GM06990 (cell line): Measurements from ENCODE around the gene TAP2.
A peak's percentile ranks its signal among the peaks of the same experiment; 100 is the strongest.

Source experiments
- DNase-seq: peaks from one replicate; pipeline ENCODE4 v3.0.0-alpha.2; 2011; ENCODE audit not compliant: insufficient read length; ENCODE audit errors: extremely low read depth
- H3K27me3 ChIP-seq: replicated peaks from 2 replicates; pipeline ENCODE4 v1.6.0; 2011; ENCODE audit warnings: low read length; ENCODE audit not compliant: control insufficient read depth, insufficient read depth
- H3K36me3 ChIP-seq: 2 replicates; pipeline ENCODE4 v1.5.1; 2011; ENCODE audit warnings: low read length; ENCODE audit not compliant: control insufficient read depth, insufficient read depth
- H3K4me3 ChIP-seq: replicated peaks from 2 replicates; pipeline ENCODE4 v1.5.1; 2011; ENCODE audit warnings: low read depth, mild to moderate bottlenecking, control low read depth, low read length
- TF ChIP-seq, protein P1 (sequence below): IDR thresholded peaks from 2 replicates; pipeline ENCODE4 v1.5.1; 2011; ENCODE audit warnings: low read length, control low read depth, mild to moderate bottlenecking, inconsistent platforms; ENCODE audit not compliant: insufficient read depth, poor library complexity, severe bottlenecking

TAP2 gene

DNA sequence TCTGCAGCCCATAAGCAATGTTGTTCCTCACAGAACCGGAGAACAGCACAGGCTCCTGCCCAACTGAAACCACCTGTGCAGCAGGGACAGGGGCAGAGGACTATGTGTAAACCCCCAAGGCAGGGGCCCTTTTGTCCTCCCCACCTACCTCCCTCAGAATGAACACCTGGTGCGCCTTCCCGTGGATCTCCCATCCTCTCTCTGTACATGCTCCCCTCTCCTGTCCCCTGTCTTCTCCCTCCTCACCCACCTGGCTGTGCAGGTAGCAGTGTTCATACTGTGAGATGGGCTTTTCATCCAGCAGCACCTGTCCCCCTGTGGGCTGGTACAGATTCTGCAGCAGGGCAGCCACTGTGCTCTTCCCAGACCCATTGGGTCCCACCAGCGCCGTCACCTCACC is 8.5 kb downstream of the TAP2 start:
- DNase-seq, result no peak
- Histone ChIP-seq H3K4me3 (no peak overlapping the region), H3K36me3 (peaks cover 37% of the 10 kb centered on the region), H3K27me3 (no peaks in the 10 kb centered on the region)
- TF ChIP-seq, protein P1, sequence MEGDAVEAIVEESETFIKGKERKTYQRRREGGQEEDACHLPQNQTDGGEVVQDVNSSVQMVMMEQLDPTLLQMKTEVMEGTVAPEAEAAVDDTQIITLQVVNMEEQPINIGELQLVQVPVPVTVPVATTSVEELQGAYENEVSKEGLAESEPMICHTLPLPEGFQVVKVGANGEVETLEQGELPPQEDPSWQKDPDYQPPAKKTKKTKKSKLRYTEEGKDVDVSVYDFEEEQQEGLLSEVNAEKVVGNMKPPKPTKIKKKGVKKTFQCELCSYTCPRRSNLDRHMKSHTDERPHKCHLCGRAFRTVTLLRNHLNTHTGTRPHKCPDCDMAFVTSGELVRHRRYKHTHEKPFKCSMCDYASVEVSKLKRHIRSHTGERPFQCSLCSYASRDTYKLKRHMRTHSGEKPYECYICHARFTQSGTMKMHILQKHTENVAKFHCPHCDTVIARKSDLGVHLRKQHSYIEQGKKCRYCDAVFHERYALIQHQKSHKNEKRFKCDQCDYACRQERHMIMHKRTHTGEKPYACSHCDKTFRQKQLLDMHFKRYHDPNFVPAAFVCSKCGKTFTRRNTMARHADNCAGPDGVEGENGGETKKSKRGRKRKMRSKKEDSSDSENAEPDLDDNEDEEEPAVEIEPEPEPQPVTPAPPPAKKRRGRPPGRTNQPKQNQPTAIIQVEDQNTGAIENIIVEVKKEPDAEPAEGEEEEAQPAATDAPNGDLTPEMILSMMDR, result no peak

DNA sequence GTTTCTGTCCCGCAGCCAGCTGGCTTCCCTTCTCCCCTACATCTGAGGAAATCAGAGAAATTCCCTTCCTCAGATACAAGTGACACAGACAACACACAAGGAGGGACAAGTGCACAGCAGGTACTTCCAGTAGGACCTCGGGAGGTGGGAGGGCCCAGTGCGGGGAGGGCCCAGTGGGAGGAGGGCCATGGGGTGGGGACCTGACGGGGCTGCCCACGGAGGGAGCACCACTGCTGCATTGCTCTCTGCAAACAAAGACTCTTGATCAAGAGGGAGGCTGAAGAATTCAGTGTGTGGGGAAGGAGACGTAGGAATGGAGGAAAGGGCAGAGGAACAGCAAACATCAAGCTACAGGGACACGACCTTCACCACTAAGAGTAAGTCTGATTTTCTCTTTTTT is 9.0 kb downstream of the TAP2 start:
- no peaks in the 10 kb centered on the region for H3K27me3 ChIP-seq
- H3K4me3 ChIP-seq, result no peak overlapping the region
- DNase-seq, result no peak
- TF ChIP-seq, protein P1, result no peak
- H3K36me3 ChIP-seq, result peaks cover 35% of the 10 kb centered on the region

DNA sequence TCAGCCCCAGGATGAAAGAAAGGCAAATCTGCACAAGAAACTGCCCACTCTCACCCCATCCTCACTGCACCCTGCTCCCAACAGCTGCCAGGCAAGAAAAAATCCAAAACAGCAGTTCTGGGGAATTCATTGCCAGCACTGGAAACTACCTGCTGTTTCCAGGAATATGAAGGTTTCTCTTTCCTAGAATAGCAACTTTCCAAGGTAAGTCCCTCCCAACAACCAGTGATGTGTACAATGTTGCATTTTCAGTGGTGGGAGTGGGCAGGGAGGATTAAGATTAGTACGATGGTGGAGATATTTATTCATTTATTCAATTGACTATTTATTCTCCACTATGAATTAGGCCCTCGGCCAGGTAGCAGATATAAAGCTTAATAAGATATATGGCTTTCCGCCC is 11.5 kb downstream of the TAP2 start:
- peaks cover 30% of the 10 kb centered on the region for H3K36me3 ChIP-seq
- H3K4me3 ChIP-seq, result no peak overlapping the region
- no peaks in the 10 kb centered on the region for H3K27me3 ChIP-seq
- TF ChIP-seq, protein P1, result no peak
- no peak for DNase-seq

DNA sequence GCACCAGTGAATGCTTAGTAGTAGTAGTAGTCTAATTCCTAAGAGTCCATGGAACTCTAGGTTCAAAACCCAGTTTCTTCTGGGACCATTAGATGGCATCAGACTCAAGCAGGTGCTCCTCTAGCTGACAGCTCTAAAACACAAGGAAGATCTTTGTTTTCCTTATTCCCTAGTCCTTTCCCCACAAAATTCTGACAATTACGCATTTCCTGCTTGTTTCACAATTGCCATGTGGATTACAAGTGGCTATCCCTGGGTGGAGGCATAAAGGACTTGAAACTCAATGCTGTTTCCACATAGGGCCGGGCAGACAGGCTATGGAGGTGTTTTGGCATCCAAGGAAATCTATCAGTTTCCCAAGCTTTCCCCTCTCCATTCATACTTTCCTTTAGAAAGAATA is 12.6 kb downstream of the TAP2 start:
- DNase-seq, result no peak
- TF ChIP-seq, protein P1, result peak; percentile 32
- no peak overlapping the region for H3K4me3 ChIP-seq
- H3K27me3 ChIP-seq, result no peaks in the 10 kb centered on the region
- peaks cover 26% of the 10 kb centered on the region for H3K36me3 ChIP-seq

DNA sequence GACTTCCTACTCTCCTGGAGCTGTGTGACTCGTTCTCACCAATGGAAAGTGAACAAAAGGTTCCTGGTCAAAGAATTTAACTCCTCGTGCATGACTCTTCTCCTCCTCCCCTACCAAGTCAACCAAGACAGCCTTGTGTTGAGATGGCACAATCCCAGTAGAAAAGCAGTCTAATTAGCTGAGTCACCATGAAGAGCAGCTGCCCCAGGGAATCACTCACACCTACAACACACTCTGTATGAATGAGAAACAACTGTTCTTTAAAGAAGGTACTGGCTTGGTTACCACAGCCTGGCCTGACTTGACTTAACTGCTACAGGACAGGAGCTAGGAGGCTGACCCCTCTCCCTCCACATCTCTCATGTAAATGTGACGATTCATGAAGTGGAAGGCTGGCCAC is 18.8 kb downstream of the TAP2 start:
- TF ChIP-seq, protein P1, result no peak
- DNase-seq, result no peak
- H3K27me3 ChIP-seq, result no peaks in the 10 kb centered on the region
- no peaks in the 10 kb centered on the region for H3K36me3 ChIP-seq
- H3K4me3 ChIP-seq, result no peak overlapping the region

DNA sequence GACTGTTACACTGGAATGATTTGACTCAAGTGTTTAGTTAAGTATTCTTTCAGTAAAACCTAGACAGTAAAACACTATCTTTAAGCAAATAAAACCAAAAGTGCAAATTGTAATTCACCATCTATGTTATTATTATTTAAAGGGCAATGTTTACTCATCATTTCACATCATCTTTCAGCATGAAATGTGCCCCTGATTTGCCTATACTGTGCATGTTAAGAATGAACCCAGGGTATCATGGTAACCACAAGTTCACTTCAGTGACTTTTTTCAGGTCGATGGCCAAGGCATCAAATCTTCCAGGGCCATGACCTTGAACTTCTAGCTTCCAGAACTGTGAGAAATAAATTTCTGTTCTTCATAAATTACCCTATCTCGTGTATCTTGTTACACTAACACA is 19.7 kb downstream of the TAP2 start:
- no peak overlapping the region for H3K4me3 ChIP-seq

More for the DNA sequence above, 19.7 kb downstream of the TAP2 start:
- H3K27me3 ChIP-seq, result no peaks in the 10 kb centered on the region
- no peak for DNase-seq
- TF ChIP-seq, protein P1, result no peak
- H3K36me3 ChIP-seq, result peaks cover 2% of the 10 kb centered on the region; the same call in 1 of the 2 replicates
